Amygdala (tissue), 56 donors: ENCODE data around the gene L3MBTL1.
A peak's percentile ranks its signal among the peaks of the same experiment; 100 is the strongest.

Experiments used
- DNase-seq, 56 donors: peaks; one replicate each; lab custom pipeline; 2025; lab: John Stamatoyannopoulos, UW

Gene L3MBTL1

DNA sequence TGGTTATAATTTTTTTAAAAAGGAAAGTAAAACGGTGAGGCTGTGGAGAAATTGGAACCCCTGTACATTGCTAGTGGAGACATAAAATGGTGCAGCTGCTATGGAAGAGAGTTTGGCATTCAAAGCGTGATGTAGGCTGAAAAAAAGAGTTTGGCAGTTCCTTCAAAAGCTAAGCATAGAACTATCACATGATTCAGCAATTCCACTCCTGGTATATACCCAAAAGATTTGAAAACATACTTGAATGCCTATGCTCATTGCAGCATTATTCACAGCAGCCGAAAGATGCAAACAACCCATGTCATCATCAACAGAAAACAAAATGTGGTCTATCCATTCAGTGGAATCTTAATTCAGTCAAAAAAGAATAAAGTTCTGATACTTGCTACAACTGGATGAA lies 46.9 kb downstream of the L3MBTL1 start:
- no peak for DNase-seq

GRCh38 chr20:43558412-43559146 lies 51.1 kb downstream of the L3MBTL1 start, which contains the start of gene SGK2:
Gene SGK2 (plus strand): TSS chr20:43559027. CDS start chr20:43566496, 7,469 bp downstream.
- peak in 5 of 56 donors; percentile 7 to 33 (median 13) for DNase-seq

GRCh38 chr20:43559147-43559987 lies 51.9 kb downstream of the L3MBTL1 start:
- DNase-seq = no peak

DNA sequence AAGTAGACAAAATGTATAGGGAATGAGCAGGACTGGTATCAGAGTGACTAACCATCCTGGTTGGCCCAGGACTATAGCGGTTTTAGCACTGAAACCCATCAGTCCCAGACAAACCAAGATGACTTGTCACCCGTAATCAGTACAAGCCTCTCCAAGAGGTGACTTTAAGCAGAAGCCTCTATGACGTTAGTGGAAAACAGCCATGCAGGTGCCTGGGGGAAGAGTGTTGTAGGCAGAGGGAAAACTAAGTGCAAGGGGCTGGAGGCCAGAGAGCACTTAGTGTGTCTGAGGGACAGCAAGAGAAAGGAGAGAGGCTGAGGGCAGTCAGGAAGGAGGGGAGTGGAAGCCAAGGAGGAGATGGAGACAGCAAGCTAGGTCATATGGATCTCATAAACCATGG lies 53.5 kb downstream of the L3MBTL1 start:
- no peak for DNase-seq

DNA sequence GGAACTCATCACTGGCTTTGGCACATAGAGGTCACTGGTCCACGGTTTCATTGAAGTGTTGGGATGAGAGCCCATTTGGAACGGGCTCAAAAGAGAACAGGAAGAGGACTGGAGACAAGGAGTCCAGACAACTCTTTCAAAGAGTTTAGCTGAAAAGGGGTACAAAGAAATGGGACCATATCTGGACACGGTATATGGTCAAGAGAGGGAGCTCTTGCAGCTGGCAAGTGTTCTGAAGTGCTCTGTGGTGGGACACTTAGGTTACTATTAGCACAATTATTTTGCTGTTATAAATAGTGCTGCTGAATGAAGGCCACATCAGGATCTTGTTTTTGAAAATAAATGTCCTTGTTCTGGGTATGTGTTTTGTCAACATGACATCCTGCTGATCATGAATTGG lies 55.9 kb downstream of the L3MBTL1 start:
- DNase-seq = no peak

DNA sequence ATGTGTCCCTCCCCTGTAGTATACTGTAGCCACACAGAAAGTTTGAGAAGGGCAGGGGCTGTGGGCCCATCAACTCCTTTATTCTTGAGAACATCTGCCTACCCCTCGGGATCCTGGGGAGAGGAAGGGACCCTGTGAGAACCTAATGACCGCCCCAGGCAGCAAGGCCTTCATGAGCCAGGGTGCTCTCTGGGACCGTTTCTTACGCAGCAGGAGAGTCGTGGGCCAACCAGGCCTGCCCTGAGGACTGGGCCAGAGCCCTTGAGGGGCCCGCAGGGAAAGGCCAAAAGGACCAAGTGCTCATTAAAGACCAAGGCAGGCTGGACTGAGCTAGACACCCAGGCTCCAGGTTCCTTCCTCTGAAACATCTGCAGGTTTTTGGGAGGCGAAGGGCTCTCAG lies 56.5 kb downstream of the L3MBTL1 start:
- DNase-seq = no peak

GRCh38 chr20:43564455-43564854 lies 57.0 kb downstream of the L3MBTL1 start:
- no peak for DNase-seq

DNA sequence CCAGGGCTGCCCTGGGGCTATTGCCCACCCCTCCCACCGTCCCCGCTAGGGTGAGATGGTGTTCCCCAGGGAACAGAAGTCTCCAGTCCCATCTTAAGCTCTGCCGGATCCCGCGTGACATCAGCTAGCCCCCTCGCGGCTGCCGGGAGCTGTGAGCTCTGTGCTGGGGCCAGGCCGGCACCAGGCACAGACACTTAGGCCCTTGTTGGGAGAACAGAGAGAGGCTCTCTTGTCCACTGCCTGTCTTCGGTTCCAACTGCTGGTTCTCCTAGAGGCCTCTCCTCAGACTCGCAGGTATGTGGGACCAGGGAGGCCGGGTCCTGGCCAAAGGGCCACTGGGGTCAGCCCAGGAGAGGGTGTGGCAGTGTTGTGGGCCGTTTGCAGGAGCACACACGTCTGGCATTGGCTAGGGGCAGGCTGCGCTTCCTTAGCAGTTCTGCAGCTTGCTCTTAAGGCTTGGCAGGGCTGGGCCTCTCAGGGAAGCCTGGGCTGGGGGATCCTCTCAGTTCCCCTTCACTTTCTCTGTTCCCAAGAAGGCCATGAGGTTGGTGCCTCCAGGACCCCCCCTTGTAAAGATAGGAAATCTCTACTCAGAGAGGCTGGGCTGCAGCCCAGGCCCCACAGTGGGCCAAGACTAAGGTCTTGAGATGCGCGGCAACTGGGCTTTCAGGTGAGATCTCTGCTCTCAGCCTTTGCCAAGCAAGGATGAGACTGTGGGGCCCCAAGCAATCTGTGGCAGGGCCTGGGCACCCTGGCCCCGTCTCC lies 57.7 kb downstream of the L3MBTL1 start:
- DNase-seq = peak in 51 of 56 donors; percentile 14 to 87 (median 60)

DNA sequence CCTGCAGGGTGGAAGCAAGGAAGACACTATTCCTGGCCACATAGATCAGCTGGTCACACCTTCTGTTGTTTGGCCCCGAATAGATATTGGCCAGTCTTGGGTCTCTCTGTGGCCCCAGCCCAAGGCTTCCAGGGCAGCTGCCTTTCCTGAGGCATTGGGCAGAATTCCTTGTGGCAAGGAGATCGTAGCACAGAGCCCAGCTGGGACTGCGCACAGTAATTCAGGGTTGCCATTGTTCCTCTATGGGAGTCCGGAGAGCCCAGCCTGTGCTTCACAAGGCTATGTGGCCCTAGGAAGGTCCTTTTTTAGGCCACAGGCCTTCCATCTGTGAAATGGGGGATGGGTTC lies 58.2 kb downstream of the L3MBTL1 start:
- peak in 10 of 56 donors; percentile 18 to 39 (median 31) for DNase-seq

- no peak for DNase-seq
These were observed 60.0 kb downstream of the L3MBTL1 start for GRCh38 chr20:43567477-43567876.

GRCh38 chr20:43568706-43569105 lies 61.2 kb downstream of the L3MBTL1 start:
- no peak for DNase-seq

GRCh38 chr20:43569282-43569681 lies 61.8 kb downstream of the L3MBTL1 start:
- DNase-seq = no peak

DNA sequence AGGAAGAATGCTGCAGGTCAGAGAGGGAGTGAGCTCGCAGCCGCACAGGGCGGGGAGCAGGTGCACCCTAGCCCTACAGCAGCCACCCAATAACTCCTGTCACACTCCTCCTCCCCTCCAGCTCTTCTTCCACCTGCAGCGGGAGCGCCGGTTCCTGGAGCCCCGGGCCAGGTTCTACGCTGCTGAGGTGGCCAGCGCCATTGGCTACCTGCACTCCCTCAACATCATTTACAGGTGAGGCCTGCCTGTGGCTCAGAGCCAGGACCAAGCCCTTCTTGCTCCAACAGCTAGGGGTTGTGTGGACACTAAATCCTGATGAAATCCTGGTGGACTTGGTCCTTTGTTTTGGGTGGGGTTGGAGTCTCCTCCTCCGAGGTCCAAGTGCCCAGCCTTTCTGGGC lies 63.0 kb downstream of the L3MBTL1 start:
- DNase-seq = no peak

GRCh38 chr20:43571310-43571709 lies 63.8 kb downstream of the L3MBTL1 start:
- DNase-seq = no peak

GRCh38 chr20:43571771-43572170 lies 64.3 kb downstream of the L3MBTL1 start:
- DNase-seq = no peak

DNA sequence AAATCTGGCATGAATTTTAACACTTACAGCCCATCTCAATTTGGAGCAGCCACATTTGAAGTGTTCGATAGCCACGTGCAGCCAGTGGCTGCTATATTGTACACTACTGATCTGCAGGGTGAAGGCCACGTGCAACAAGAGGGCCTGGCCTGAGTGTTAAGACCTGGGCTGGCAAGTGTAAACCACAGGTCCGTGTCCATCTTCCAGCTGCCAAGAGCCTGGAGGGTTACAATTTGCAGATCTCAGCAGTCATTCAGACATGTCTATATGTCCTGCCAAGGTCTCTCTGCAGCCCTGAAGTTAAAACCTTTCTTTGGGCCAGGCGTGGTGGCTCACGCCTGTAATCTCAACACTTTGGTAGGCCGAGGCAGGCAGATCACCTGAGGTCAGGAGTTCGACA lies 65.4 kb downstream of the L3MBTL1 start:
- DNase-seq = no peak

DNA sequence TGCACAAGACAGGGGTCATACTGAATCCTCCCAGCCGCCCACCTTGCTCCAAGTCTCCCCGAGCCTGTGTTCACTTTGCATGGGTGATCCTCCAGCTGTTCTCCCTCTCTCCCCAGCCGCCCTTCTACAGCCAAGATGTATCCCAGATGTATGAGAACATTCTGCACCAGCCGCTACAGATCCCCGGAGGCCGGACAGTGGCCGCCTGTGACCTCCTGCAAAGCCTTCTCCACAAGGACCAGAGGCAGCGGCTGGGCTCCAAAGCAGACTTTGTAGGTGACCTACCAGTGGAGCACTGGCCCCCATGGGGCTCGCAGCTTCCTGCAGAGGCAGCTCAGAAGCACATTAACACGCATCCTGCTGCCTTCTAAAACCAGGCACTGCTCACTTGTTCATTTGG lies 68.6 kb downstream of the L3MBTL1 start:
- no peak for DNase-seq

- DNase-seq = no peak
These were observed 72.6 kb downstream of the L3MBTL1 start for GRCh38 chr20:43579861-43580793.

GRCh38 chr20:43583133-43583864 lies 75.8 kb downstream of the L3MBTL1 start:
- no peak for DNase-seq
